ENCODE data around the gene AMER2.

AMER2 gene

GRCh38 chr13:25210842-25211569 is 38.9 kb upstream of the AMER2 start:
- TF ChIP-seq, protein P1, sequence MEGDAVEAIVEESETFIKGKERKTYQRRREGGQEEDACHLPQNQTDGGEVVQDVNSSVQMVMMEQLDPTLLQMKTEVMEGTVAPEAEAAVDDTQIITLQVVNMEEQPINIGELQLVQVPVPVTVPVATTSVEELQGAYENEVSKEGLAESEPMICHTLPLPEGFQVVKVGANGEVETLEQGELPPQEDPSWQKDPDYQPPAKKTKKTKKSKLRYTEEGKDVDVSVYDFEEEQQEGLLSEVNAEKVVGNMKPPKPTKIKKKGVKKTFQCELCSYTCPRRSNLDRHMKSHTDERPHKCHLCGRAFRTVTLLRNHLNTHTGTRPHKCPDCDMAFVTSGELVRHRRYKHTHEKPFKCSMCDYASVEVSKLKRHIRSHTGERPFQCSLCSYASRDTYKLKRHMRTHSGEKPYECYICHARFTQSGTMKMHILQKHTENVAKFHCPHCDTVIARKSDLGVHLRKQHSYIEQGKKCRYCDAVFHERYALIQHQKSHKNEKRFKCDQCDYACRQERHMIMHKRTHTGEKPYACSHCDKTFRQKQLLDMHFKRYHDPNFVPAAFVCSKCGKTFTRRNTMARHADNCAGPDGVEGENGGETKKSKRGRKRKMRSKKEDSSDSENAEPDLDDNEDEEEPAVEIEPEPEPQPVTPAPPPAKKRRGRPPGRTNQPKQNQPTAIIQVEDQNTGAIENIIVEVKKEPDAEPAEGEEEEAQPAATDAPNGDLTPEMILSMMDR (IDR thresholded peaks at IDR 0.05; ENCODE audit: insufficient read depth, missing control alignments), result no peak
- no peak for FAIRE-seq
- no peak for DNase-seq (ENCODE audit: insufficient read length, low spot score)

DNA sequence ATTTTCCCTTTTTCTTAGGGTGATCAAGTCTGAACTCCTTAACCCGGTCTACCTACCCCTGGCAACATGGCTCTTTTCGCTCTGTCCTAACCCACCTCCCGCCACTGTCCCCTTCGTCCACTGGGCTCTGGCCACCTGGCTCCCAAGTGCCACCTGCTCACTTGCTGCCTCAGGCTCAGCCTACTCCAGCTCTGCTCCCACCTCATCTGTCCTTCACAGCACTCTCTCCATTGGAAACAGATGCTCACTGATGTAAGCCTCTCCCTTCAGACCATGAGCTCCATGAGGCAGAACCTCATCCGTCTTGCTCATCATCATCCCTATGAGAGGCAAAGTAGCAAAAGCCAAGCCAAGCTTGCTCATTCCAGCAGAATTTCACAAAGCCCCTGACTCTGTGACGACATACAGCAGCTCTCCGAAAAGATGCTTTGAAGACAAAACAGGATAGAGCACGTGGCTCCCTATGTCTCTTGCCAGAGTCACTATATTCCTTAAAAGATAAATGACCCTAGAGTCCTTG is 35.3 kb upstream of the AMER2 start:
- DNase-seq (ENCODE audit: insufficient read length, low spot score), result no peak
- TF ChIP-seq, protein P1 (IDR thresholded peaks at IDR 0.05; ENCODE audit: insufficient read depth, missing control alignments), result no peak
- FAIRE-seq, result no peak

DNA sequence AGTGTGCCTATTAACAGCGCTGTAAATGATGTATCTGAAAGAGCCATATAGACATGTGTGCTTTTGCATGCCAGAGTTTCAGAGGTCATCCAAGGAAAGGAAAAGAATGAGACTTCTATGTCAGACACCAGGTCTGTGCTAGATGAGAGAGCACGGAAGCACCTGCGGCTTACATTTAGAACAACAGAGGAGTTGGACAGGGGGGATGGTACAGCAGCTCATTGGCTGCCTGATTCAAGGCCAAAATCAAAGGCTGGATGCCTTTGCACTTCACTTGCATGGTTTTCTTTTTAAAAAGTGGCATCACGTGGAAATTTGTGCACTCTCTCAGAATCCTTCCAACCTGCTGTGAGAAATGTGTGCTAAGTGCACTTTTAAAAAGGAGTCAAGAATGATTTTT is 32.8 kb upstream of the AMER2 start:
- DNase-seq (ENCODE audit: insufficient read length, low spot score) (no peak), FAIRE-seq (no peak)
- TF ChIP-seq, protein P1 (IDR thresholded peaks at IDR 0.05; ENCODE audit: insufficient read depth, missing control alignments), result no peak

- TF ChIP-seq, protein P1 (IDR thresholded peaks at IDR 0.05; ENCODE audit: insufficient read depth, missing control alignments), result no peak
- DNase-seq (ENCODE audit: insufficient read length, low spot score), result no peak
- FAIRE-seq, result no peak
Measured at GRCh38 chr13:25203127-25203740, 31.1 kb upstream of the AMER2 start.

DNA sequence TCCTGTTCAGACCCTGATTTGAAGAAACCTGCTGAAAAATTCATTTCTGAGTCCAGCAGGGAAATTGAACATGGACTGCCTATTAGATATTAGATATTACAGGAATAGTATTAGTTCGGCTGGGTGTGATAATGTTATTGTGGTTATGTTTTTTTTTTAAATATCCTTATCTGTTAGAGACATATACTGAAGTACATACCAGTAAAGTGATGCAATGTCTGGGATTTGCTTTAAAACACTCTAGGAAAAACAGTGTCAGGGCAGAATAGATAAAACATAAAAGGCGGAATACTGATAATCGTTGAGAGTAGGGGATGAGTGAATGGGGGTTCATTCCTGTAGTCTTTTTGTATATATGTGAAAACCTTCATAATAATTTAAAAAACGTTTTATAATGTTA is 28.7 kb upstream of the AMER2 start:
- TF ChIP-seq, protein P1 (IDR thresholded peaks at IDR 0.05; ENCODE audit: insufficient read depth, missing control alignments), result no peak
- FAIRE-seq (no peak), DNase-seq (ENCODE audit: insufficient read length, low spot score) (no peak)

DNA sequence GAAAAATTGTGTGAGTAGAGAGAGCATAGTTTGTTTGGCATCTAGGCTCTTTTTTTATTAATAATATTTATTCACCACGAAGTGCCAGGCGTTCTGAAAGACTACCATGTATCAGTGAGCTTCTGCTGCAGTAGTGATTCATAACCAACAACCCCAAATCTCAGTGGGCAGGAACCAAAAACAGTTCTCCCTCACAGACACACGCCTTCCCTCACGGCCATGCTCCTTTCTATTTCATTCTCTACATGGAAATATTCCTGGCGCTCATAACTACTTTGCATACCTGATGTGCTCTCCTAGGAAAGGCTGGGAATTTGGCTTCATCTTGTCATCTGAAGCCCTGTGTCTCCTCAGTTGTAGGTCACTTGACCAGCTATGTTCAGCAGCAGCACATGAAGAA is 26.6 kb upstream of the AMER2 start:
- no peak for DNase-seq (ENCODE audit: insufficient read length, low spot score)
- TF ChIP-seq, protein P1 (IDR thresholded peaks at IDR 0.05; ENCODE audit: insufficient read depth, missing control alignments), result no peak
- no peak for FAIRE-seq

DNA sequence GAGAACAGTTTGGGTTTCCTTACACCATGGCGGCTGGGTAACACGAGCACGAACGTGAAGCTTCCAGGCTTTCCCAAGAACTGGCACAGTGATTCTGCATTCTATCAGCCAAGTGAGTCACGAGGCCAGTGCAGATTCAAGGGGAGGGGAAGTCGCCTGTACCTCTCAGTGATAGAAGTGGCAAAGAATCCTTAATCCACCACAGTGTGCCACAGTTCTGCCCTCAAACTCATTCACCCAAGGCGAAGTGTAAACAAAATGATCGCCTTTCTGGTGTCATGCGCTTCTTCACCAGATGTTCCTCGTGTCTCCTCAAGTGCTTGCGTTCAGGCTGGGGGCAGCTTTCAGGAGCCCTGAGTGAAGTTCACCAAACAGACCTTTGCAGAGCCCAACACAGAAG is 24.9 kb upstream of the AMER2 start:
- TF ChIP-seq, protein P1 (IDR thresholded peaks at IDR 0.05; ENCODE audit: insufficient read depth, missing control alignments), result no peak
- DNase-seq (ENCODE audit: insufficient read length, low spot score) (no peak), FAIRE-seq (no peak)
